ENCODE measurements around the gene TRIM32.

Gene TRIM32

GRCh38 chr9:116687074-116687753, at the start of gene TRIM32:
TRIM32 (plus strand) TSS chr9:116687305; CDS start chr9:116697743, 10,438 bp downstream.
- peak; percentile 96 for DNase-seq

GRCh38 chr9:116639251-116639741, 47.8 kb upstream of the TRIM32 start:
- DNase-seq = no peak

GRCh38 chr9:116641292-116642059, 45.6 kb upstream of the TRIM32 start:
- DNase-seq = peak; percentile 2

- no peak for DNase-seq
Observed at GRCh38 chr9:116643691-116644090, 43.4 kb upstream of the TRIM32 start.

- no peak for DNase-seq
Observed at GRCh38 chr9:116644091-116644688, 42.9 kb upstream of the TRIM32 start.

- DNase-seq = peak; percentile 76
Observed at GRCh38 chr9:116646661-116647514, 40.2 kb upstream of the TRIM32 start.

GRCh38 chr9:116647515-116647809, 39.6 kb upstream of the TRIM32 start:
- DNase-seq = no peak

- peak; percentile 18 for DNase-seq
Observed at GRCh38 chr9:116653348-116654058, 33.6 kb upstream of the TRIM32 start.

GRCh38 chr9:116654059-116654355, 33.1 kb upstream of the TRIM32 start:
- no peak for DNase-seq

GRCh38 chr9:116656501-116656971, 30.6 kb upstream of the TRIM32 start:
- DNase-seq = no peak

- no peak for DNase-seq
Observed at GRCh38 chr9:116656977-116657376, 30.1 kb upstream of the TRIM32 start.

- peak; percentile 15 for DNase-seq
Observed at GRCh38 chr9:116658265-116658664, 28.8 kb upstream of the TRIM32 start.

- peak; percentile 81 for DNase-seq
Observed at GRCh38 chr9:116661037-116661954, 25.8 kb upstream of the TRIM32 start.

GRCh38 chr9:116662646-116663310, 24.3 kb upstream of the TRIM32 start:
- no peak for DNase-seq

GRCh38 chr9:116663581-116663980, 23.5 kb upstream of the TRIM32 start:
- DNase-seq = no peak

GRCh38 chr9:116668970-116669695, 18.0 kb upstream of the TRIM32 start:
- DNase-seq = no peak

GRCh38 chr9:116671605-116672004, 15.5 kb upstream of the TRIM32 start:
- no peak for DNase-seq

GRCh38 chr9:116673375-116673774, 13.7 kb upstream of the TRIM32 start:
- no peak for DNase-seq

- no peak for DNase-seq
Observed at GRCh38 chr9:116674210-116674980, 12.7 kb upstream of the TRIM32 start.
